ENCODE data around the gene RNASE1.
"Not testable (repeated sequence)": the region's sequence is repeated elsewhere in the genome, so short reads cannot be mapped to it uniquely, and the experiment has no call there.

The RNASE1 gene

DNA sequence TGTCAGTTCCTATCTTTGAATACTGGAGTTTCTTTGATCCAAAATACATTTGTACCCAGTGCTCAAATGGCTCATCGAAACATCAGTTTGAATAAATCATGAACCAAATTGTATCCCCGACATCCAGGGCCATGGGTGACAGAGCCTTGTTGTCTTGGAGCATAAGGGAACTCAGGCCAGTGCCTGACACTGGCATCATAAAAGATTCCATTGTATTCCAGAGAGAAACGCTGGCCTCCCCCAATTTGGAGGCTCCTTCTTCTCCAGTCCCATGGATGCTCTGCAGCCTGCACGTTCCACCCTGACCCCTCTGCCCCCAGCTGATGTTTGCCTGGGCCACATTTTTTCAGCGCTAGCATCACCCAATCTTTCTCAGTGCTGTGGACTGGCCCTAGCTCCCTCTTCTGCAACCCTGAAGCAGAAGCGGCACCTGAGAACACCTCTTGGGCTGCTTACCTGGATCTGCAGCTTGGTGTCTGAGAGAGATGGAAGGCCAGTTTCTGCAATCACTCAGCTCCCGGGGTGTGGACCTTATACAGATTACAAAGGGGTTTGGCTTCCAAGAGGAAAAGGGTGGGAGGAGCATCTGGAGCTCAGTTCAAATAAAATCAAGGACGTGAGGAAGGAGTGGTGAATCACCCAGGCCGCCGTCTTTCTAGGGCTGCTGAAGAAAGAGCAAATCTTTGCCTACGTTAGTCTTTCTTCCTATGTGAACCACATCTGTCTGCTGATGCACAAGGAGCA is at the start of gene RNASE1:
Gene RNASE1, minus strand, starts transcription at position 504 of the 744 bp plus-strand sequence. CDS start 776 bp downstream, outside the sequence.
- DNase-seq (ENCODE audit: low read depth in 2 of 2) = no peak

DNA sequence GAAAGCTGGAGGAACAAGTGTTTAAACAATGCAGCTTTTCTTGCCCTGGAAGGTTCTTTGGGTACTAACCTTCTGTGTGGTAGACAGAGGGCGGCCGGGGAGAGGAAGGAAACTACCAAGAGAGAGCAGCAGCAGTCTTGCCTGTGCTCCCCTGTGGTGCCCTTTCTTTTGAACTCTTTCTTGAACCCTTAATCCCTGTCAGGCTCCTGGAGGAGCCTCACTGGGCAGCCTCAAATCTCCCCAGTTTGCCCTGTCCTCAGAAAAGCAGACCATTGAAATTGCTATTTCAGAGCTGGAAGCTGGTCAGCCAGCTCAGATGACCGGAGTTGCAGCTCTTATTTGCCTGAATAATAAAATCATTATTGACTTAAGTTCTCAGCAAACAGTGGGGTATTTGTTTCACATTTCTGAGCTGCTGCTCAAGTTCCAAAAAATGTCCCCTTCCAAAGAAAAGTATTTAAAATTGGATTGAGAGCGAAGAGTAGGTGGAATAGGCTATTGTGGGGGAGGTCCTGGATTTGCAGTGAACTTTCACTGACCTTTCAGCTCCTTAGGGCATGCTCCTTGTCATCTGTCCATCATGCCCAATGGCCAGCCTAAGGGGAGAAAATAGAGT is 46.4 kb upstream of the RNASE1 start:
- DNase-seq (ENCODE audit: low read depth in 2 of 2) = no peak

DNA sequence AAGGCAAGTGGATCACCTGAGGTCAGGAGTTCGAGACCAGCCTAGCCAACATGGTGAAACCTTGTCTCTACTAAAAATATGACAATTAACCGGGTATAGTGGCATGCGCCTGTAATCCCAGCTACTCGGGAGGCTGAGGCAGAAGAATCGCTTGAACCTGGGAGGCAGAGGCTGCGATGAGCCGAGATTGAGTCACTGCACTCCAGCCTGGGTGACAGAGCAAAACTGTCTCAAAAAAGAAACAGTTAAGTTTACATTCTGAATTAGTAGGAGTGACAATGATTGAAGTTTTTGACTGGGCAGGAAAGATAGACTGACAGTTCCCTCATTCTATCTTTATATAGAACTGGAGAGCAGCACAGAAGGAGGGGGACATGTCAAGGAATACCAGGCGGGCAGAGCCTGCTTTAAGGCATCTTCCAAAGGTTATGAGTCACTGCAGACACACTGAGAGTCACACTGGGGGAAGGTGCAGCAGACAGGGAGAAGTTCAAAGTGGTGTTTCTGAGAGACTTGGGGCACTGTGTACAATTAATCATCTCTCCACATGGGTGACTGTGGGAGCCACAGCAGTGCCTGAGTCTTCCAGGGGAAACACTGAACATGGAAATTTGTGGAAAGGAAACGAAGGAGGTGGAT is 45.8 kb upstream of the RNASE1 start:
- no peak for DNase-seq (ENCODE audit: low read depth in 2 of 2)

DNA sequence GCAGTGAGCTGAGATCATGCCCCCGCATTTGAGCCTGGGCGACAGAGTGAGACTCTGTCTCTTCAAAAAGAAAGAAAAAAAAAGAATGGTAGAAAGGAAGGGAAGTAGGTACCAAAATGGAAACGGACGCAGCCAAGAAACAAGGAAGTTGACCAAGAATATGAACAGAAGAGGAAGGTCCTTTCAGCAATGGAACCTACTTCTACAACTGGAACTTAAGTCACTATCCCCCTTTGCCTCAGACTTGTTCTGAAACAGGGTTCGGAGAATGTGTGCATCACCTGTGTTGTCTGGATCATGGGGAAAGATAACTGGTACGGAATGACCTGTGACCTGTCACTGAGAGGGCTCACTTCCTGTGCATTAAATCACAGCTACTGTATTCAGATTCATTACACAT is 43.9 kb upstream of the RNASE1 start:
- DNase-seq (ENCODE audit: low read depth in 2 of 2) = no peak

DNA sequence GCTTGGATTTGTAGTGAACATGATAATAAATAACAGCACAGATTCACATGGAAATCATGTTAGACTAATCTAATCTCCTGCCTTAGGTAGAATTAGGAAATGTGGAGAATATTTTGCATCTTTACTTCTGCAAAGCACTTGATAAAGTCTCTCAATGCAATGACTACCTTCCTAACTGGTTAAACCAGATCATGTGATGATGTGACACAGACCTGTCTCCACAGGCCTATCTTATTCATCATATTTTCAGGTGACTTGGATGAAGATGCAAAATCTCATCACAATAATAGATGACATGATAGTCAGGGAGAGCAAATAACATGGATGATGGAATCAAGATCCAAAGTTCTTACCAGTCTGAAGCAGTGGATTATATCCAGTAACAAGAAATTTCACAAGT is 38.5 kb upstream of the RNASE1 start:
- DNase-seq (ENCODE audit: low read depth in 2 of 2) = no peak

DNA sequence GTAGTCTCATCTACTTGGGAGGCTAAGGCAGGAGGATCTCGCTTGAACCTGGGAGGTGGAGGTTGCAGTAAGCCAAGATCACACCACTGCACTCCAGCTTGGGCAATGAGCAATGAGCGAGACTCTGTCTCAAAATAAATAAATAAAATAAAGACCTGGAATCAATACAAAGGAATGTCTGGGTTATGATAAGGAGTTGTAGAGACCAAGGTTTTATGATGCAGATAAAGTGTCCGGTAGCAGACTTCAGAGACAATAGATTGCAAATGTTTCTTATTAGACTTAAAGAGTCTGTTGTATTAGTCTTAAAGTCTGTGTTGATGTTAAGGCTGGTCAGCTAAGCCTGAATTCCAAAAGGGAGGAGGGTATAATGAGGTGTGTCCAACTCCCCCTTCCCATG is 35.2 kb upstream of the RNASE1 start:
- no peak for DNase-seq (ENCODE audit: low read depth in 2 of 2)

DNA sequence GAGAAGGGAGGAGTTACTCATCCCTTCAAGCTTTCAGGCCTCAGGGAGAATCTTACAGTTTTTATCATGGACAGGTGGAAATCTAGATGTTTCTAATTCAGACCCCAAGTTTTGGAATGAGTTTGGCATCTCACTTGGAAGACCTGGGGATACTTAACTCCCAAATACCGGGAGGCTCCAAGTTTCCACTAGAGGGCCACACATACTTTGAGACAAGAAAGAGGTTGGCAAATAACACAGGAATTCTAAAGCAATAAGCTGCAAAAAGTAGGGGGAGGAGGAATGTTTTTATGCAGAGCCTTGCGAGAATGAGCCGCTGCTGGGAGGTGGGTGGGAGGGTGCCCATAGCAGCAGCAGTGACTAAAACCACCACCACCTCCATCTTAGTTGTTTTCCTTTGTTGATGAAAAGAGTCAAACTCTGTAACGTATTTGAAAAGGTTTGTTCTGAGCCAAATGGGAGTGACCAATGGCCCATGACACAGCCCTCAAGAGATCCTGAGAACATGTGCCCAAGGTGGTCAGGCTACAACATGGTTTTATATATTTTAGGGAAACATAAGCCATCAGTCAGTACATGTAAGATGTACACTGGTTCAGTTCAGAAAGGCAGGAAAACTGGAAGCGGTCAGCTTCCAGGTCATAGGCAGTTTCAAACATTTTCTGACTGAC is 34.2 kb upstream of the RNASE1 start:
- DNase-seq (ENCODE audit: low read depth in 2 of 2) = no peak

DNA sequence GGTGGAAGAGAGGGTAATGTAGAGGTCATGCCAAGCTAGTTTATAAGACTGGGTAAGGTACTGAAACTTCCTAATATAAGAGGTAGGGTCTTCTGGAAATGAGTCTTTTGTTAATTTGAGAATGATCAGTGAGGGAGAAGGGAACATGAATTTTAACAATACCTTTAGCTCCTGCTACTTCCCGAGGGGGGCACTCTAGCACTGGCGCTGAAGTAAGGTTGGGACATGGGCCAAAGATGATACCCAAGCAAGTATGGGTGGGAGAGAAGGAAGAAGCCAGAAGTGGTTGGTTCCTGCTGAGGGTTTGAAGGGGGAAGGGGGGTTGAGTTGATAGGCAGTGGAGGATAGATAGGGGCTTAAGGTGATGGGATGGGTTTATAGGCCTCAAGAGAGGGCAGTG is 32.3 kb upstream of the RNASE1 start:
- no peak for DNase-seq (ENCODE audit: low read depth in 2 of 2)

DNA sequence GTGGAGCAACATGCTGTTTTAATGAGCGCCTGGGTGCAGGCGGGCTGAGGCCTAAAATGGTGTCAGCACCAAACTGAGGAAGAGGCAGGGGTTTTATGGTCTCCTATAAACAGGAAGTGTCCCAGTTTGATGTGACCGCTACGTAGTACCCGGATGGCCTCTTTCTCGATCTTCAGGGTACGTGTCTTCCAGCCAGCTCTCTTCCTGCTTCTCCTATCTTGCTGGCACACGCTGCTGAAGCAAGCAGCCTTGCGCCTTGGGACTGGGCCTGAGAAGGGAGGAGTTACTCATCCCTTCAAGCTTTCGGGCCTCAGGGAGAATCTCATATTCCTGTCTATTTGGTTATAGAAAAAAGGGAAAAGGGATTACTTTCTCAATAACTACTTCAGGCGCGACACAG is 28.2 kb upstream of the RNASE1 start:
- DNase-seq (ENCODE audit: low read depth in 2 of 2) = no peak

DNA sequence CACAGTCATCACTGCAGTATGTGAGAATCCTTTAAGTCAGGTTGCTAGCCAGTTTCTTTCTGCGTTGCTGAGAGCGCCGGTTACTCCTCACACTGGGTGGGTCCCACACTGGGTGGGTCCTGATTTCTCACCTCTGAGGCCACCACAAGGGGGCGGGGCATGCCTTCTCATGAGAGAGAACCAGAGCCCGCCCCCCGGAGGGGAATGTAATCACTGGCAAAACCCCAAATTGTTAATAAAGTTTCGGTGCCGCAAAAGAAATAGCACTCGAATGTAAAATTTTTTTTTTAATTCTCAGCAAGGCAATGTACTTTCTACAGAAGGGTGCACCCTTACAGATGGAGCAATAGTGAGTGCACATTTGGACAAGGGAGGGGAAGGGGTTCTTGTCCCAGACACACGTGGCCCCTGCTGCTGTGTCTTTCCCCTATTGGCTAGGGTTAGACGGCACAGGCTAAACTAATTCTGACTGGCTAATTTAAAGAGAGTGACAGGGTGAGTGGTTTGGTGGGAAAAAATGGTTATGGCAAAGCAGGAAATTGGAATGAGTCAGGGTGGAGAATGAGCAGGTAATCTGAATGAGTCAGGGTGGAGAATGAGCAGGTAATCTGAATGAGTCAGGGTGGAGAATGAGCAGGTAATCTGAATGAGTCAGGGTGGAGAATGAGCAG is 25.5 kb upstream of the RNASE1 start:
- DNase-seq (ENCODE audit: low read depth in 2 of 2) = not testable (repeated sequence)

DNA sequence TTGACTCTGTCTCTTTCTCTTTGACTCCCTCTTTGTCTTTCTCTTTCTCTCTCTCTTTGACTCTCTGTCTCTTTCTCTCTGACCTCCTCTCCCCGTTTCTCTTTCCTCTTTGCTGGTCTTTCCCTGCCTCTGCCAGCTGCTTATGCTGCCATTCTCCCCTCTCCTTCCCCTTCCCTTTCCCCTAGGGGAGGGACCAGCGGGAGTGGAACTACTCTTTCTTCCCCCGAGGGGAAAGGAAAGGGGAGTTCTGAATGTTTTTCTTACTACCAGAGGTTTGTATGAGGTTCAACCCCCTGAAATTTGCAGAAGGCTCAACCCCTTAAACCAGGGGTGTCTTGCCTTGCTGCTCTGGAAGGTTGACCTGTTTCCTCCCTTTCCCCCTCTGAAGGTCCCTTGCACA is 24.7 kb upstream of the RNASE1 start:
- DNase-seq (ENCODE audit: low read depth in 2 of 2) = no peak

DNA sequence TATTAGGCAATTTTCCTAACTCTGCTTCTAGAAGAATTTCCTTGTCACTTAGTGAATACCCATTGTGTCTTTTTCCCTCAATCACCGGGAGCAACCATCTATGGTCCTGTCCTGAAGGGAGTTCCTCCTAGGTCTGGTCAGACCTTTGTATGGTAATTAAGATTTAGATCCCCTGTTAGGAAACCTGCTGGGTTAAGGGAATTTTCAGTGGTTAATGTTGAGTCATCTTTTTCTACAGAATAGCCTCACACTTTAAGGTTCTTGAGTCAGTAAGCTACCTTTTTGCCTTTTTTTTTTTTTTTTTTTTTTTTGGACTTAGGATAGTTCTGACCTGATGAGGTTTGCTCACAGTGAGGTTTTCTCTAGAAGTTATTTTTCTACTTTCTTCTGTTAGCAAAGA is 24.0 kb upstream of the RNASE1 start:
- not testable (repeated sequence) for DNase-seq (ENCODE audit: low read depth in 2 of 2)

DNA sequence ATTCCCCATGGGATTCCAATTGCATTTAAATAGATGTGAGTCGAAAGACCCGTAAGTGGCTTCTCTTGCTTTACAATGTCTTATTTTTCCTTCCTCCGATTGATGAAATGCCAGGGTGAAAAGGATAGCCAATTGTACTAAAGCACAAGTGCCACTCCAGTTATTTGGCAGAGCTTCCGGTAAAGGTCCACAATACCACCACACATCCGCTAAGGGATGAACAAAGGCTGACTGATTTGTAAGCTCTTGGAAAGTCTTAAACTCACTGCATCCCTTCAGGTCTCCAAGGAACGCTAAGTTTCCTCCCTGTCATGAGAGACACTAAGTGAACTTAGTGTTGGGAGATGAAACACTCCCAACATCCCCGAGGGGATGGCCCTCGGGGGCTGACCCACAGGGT is 21.2 kb upstream of the RNASE1 start:
- DNase-seq (ENCODE audit: low read depth in 2 of 2) = no peak

DNA sequence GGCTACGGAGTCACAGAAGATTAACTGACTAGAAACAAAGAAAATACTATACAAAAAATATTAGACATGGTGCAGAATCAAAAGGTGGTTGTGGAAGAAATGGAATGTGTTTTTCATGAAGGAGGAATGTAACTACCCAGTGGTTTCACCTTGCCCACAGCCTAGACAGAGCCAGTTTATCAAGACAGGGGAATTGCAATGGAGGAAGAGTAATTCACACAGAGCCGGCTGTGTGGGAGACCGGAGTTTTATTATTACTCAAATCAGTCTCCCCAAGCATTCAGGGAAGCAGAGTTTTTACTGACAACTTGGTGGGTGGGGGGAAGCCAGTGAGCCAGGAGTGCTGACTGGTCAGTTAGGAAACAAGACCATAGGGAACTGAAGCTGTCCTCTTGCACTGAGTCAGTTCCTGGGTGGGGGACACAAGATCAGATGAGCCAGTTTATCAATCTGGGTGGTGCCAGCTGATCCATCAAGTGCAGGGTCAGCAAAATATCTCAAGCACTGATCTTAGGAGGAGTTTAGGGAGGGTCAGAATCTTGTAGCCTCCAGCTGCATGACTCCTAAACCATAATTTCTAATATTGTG is 19.0 kb upstream of the RNASE1 start:
- not testable (repeated sequence) for DNase-seq (ENCODE audit: low read depth in 2 of 2)

DNA sequence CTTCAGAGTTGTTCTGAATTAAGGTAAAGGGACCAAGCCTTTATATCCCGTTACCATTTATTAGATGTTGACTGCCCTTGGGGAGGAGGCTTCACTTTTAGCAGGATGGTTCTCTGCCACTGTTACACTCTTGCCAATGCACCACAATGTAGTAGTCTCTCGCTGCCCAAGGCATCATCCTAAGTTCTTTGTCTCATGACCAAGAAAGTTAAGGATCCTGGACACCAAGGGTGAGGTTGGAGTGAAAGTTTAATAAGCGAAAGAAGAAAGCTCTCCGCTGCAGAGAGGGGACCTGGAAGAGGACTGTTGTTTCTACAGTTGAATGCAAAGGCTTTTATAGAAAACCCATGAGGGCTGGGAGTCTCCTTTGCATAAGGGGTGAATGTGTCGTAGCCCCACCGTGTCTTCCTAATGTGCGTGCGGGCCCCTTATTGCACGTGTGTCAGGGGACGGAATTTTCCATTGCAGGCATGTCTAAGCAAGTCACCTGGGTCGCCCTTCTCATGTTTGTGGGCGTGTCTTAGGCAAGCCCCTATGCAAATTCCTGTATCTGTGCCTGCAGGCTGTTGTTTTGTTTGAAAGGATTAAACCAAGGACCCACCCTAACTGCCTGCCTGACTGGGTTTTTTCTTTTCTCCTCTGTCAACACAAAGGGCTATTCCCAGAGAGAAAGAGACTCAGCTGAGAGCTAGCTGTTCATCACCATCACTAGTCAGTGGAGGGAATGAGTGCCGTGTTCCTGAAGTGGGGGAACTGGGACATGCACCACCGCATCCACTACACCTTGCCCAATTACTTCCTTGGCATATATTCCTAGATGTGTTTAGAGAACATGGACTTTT is 17.6 kb upstream of the RNASE1 start:
- DNase-seq (ENCODE audit: low read depth in 2 of 2) = no peak

DNA sequence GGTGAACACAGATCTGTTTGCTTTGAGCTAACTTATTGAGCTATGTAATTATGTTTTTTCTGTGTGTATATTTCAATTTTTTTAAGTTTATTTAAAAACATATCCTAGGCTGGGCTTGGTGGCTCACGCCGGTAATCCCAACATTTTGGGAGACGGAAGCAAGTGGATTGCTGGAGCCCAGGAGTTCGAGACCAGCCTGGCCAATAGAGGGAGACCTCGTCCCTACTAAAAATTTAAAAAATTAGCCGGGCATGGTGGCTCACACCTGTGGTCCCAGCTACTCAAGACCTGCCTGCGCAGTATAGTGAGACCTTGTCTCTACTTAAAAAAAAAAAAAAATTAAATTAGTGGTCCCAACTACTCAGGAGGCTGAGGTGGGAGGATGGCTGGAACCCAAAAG is 16.2 kb upstream of the RNASE1 start:
- DNase-seq (ENCODE audit: low read depth in 2 of 2) = no peak

DNA sequence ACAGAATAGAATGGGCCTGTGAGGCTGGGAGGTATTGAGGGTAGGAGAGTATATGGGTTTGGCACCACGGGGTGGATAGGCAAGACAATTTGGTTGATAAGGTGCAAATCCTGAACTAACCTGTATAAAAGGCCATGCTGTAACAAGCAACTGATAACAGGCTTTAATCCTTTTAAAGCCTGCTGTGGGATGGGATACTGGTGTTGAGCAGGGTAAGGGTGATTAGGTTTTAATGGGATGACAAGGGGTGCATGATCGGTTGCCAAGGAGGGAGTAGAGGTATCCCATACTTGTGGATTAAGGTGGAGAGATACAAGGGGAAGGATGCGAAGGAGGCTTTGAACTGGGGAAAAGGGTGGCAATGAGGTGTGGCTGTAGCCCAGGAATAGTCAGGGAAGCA is 13.3 kb upstream of the RNASE1 start:
- DNase-seq (ENCODE audit: low read depth in 2 of 2) = not testable (repeated sequence)

DNA sequence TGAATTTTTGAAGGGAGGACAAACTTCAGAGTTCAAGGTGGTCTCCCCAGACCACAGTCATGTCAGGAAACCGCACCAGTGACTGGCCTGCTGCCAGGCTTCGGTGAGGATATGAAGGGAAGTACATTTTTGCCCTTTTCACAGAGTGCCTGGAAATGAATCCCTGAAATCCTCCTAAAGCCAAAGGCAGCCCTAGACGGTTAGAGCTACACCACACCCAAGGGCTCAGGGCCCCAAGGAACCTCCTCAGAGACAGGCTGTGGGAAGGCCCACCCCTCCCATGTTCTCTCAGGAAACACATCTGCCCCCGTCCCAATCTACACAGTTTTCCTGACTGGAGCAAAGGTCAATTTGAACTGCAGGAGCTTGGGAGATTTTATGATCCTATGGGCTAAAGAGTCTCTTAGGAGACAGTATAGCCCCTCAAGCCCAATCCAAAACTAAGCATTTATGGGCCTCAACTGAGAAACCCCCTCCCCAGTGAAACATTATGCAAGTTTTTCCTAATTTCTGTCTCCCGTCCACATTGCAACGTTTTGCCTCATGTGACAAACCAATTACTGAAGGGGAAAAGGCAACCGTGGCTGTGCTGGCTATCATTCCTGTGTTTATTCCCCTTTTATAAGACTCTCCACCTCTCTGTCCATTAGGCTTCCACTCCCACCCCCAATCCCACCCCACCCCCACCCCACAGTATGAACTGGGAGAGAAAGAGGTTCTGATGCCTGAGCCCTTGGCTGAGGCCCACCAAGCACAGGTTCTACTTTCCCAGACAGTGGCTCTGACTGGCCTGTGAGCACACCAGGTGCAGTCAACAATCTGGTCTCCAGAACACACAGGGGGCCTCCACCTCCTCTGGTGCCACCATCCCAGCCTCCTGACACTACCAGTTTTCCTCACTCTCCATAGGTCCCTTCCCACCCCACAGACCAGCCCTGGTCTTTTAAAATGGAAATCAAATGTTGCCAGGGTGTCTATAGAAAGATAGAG is 9.6 kb upstream of the RNASE1 start:
- DNase-seq (ENCODE audit: low read depth in 2 of 2) = no peak

DNA sequence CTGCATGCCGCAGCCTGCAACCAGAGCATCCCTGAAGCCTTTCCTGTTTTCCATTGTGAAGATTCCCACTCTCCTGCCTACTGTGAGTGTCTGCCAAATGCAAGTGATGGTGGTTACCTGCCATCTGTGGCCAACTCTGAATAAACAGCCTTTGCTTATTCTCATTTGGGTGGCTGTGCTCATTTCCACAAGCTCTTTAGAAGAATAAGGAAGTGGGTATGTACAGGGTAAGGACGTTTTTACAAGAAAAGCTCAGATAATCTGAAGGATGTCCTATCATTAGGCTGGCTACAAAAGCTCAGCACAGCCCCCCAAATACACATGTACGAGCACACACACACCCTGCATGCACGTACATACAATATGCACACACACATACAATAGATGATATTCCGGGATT is 7.3 kb upstream of the RNASE1 start:
- no peak for DNase-seq (ENCODE audit: low read depth in 2 of 2)

DNA sequence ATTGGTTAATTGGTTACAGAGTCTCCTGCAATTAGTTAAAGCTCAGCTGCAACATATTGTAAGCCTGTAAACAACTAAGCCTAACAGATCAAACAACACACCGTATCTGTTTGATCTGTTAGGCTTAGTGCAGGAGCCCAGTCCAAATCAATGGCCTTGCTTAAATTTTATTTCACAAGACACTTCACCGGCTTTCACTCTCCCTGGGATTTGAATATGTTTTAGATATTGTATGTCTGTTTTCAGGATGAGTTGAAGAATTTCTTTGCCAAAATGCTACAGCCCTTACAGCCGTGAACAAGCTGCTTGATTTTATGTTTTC is 5.5 kb upstream of the RNASE1 start:
- DNase-seq (ENCODE audit: low read depth in 2 of 2) = no peak

Measured in activated CD4-positive, alpha-beta T cell treated with anti-CD3 and anti-CD28 coated beads for 24 hours (primary cell).